Fibroblast of the aortic adventitia (primary cell): ENCODE data around the gene VSIR. TPM values are rescaled to one million over a fixed set of nuclear protein-coding genes. Genes with fewer than 3 reads are reported as not detected.

Source experiments
- DNase-seq: peaks from one replicate; pipeline ENCODE4 v3.0.0-alpha.2; 2010; ENCODE audit warnings: low read depth
- H3K4me3 ChIP-seq: 2 replicates; pipeline ENCODE4 v1.5.1; 2011; ENCODE audit warnings: low read depth, mild to moderate bottlenecking, control low read depth, low read length, moderate library complexity
- CTCF ChIP-seq: IDR thresholded peaks from 2 replicates; pipeline ENCODE4 v1.5.1; 2011; ENCODE audit warnings: mild to moderate bottlenecking, low read length, control low read depth, inconsistent platforms; ENCODE audit not compliant: insufficient read depth
- total RNA-seq: library from RNA; depleted of rRNA; stranded (reverse); fragments of >200 nt; gene quantifications from 2 replicates; pipeline ENCODE4 v1.2.3, GENCODE V29; 2012; ENCODE audit warnings: low replicate concordance

The VSIR gene
- total RNA-seq, 1 donor: 16.9 TPM

- no peak for TF ChIP-seq CTCF
- no peak for DNase-seq
Measured at GRCh38 chr10:71755179-71755879, 18.0 kb downstream of the VSIR start.

GRCh38 chr10:71754562-71754961 lies 18.8 kb downstream of the VSIR start:
- DNase-seq: no peak
- TF ChIP-seq CTCF: no peak
- H3K4me3 ChIP-seq: no peak overlapping the region

More at GRCh38 chr10:71755179-71755879, 18.0 kb downstream of the VSIR start:
- H3K4me3 ChIP-seq: no peak overlapping the region

GRCh38 chr10:71753960-71754505 lies 19.3 kb downstream of the VSIR start:
- H3K4me3 ChIP-seq: no peak overlapping the region
- DNase-seq: no peak
- no peak for TF ChIP-seq CTCF

GRCh38 chr10:71753091-71753959 lies 20.0 kb downstream of the VSIR start:
- no peak for TF ChIP-seq CTCF
- DNase-seq: no peak
- H3K4me3 ChIP-seq: no peak overlapping the region

- TF ChIP-seq CTCF: no peak
- H3K4me3 ChIP-seq: no peak overlapping the region
Measured at GRCh38 chr10:71752391-71753090, 20.8 kb downstream of the VSIR start.

GRCh38 chr10:71751515-71752224 lies 21.6 kb downstream of the VSIR start:
- DNase-seq: no peak
- no peak for TF ChIP-seq CTCF
- no peak overlapping the region for H3K4me3 ChIP-seq

More at GRCh38 chr10:71752391-71753090, 20.8 kb downstream of the VSIR start:
- no peak for DNase-seq
